ENCODE results near the gene PPARA.

DNA sequence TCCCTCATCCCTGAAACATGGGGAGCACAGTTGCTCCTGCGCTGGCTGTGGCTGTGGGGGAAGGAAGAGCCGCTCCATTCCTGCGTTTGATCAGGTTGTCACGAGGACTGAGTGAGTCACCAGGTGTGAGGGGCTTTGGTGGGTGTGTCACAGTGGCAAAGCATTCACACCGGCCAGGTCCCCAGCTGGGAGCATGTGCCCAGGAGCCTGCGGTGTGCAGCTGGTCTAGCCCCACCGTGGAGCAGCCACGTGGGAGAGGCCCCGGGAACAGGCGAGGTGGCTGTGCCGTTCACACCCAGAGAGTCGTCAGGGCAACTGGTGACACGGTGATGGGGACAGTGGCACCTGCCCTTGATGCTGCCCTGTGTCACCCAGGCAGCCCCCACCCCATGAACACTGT, 47.6 kb upstream of the PPARA start:
- no peak for TF ChIP-seq SIN3A (IDR thresholded peaks at IDR 0.05; ENCODE audit: borderline replicate concordance, insufficient read depth, low read depth, low read length)
- TF ChIP-seq, protein P1, sequence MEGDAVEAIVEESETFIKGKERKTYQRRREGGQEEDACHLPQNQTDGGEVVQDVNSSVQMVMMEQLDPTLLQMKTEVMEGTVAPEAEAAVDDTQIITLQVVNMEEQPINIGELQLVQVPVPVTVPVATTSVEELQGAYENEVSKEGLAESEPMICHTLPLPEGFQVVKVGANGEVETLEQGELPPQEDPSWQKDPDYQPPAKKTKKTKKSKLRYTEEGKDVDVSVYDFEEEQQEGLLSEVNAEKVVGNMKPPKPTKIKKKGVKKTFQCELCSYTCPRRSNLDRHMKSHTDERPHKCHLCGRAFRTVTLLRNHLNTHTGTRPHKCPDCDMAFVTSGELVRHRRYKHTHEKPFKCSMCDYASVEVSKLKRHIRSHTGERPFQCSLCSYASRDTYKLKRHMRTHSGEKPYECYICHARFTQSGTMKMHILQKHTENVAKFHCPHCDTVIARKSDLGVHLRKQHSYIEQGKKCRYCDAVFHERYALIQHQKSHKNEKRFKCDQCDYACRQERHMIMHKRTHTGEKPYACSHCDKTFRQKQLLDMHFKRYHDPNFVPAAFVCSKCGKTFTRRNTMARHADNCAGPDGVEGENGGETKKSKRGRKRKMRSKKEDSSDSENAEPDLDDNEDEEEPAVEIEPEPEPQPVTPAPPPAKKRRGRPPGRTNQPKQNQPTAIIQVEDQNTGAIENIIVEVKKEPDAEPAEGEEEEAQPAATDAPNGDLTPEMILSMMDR (IDR thresholded peaks at IDR 0.05) = no peak
- TF ChIP-seq POLR2AphosphoS5 (IDR thresholded peaks at IDR 0.05; ENCODE audit: low read depth, low read length) = no peak; the same call in 1 of the 2 replicates

All from Panc1 (cell line).